ENCODE results near the gene AHNAK. TPM values are rescaled to one million over a fixed set of nuclear protein-coding genes. Genes with fewer than 3 reads are reported as not detected.

AHNAK gene
- total RNA-seq, 2 experiments from 2014 or later = 0.21 to 0.28 TPM

GRCh38 chr11:62416596-62416995 lies 130.0 kb downstream of the AHNAK start:
- Histone ChIP-seq H3K9me3 (ENCODE audit: low read length) (no peaks in the 10 kb centered on the region), H3K27ac (ENCODE audit: low read depth, low read length, poor library complexity, severe bottlenecking) (no peak overlapping the region), H2AFZ (ENCODE audit: low read length) (no peak overlapping the region), H3K4me1 (ENCODE audit: insufficient read depth, low read length, poor library complexity, severe bottlenecking) (no peaks in the 10 kb centered on the region), H3K9me2 (ENCODE audit: insufficient read depth, low read length) (no peaks in the 10 kb centered on the region), H3K4me3 (ENCODE audit: low read depth, low read length, poor library complexity, severe bottlenecking) (no peak overlapping the region), H4K20me1 (ENCODE audit: insufficient read depth, low read length) (no peaks in the 10 kb centered on the region), H3K4me2 (ENCODE audit: low read length) (no peak overlapping the region), H3K36me3 (ENCODE audit: insufficient read depth, low read length) (no peaks in the 10 kb centered on the region), H3K79me2 (ENCODE audit: insufficient read depth, low read depth, low read length) (no peaks in the 10 kb centered on the region)
- TF ChIP-seq EZH2phosphoT487 (IDR thresholded peaks at IDR 0.05; ENCODE audit: borderline replicate concordance, low read depth, low read length) = no peak
- TF ChIP-seq CTCF (conservative IDR thresholded peaks at IDR 0.05; ENCODE audit: low read length) = no peak
- BruUV-seq (replicated peaks) = no TSS peak
- CTCF ChIA-PET (ENCODE audit: unreplicated experiment) = no interaction called here
- intact Hi-C loops (cut with micrococcal nuclease; ENCODE audit: unreplicated experiment) = no loop called here
- DNase-seq (ENCODE audit: low spot score) = no peak
- POLR2A ChIA-PET = no interaction called here

- DNase-seq (ENCODE audit: low spot score) = no peak
- Histone ChIP-seq H3K36me3 (ENCODE audit: insufficient read depth, low read length) (no peaks in the 10 kb centered on the region), H3K4me1 (ENCODE audit: insufficient read depth, low read length, poor library complexity, severe bottlenecking) (no peaks in the 10 kb centered on the region), H3K4me2 (ENCODE audit: low read length) (no peak overlapping the region), H3K79me2 (ENCODE audit: insufficient read depth, low read depth, low read length) (no peaks in the 10 kb centered on the region), H2AFZ (ENCODE audit: low read length) (no peak overlapping the region), H3K4me3 (ENCODE audit: low read depth, low read length, poor library complexity, severe bottlenecking) (no peak overlapping the region), H3K9me2 (ENCODE audit: insufficient read depth, low read length) (no peaks in the 10 kb centered on the region), H3K9me3 (ENCODE audit: low read length) (no peaks in the 10 kb centered on the region), H3K27ac (ENCODE audit: low read depth, low read length, poor library complexity, severe bottlenecking) (no peak overlapping the region), H4K20me1 (ENCODE audit: insufficient read depth, low read length) (no peaks in the 10 kb centered on the region)
- CTCF ChIA-PET (ENCODE audit: unreplicated experiment) = no interaction called here
- TF ChIP-seq CTCF (conservative IDR thresholded peaks at IDR 0.05; ENCODE audit: low read length) (no peak), EZH2phosphoT487 (IDR thresholded peaks at IDR 0.05; ENCODE audit: borderline replicate concordance, low read depth, low read length) (no peak)
- BruUV-seq (replicated peaks) = no TSS peak
- intact Hi-C loops (cut with micrococcal nuclease; ENCODE audit: unreplicated experiment) = no loop called here
- POLR2A ChIA-PET = no interaction called here
Observed at GRCh38 chr11:62413060-62413696, 133.4 kb downstream of the AHNAK start.

- POLR2A ChIA-PET = no interaction called here
- H2AFZ ChIP-seq (ENCODE audit: low read length) = no peak overlapping the region
- H3K9me2 ChIP-seq (ENCODE audit: insufficient read depth, low read length) = no peaks in the 10 kb centered on the region
- H3K36me3 ChIP-seq (ENCODE audit: insufficient read depth, low read length) = no peaks in the 10 kb centered on the region
- no TSS peak for BruUV-seq (replicated peaks)
- H3K4me3 ChIP-seq (ENCODE audit: low read depth, low read length, poor library complexity, severe bottlenecking) = no peak overlapping the region
- CTCF ChIA-PET (ENCODE audit: unreplicated experiment) = no interaction called here
- H3K9me3 ChIP-seq (ENCODE audit: low read length) = no peaks in the 10 kb centered on the region
- H3K27ac ChIP-seq (ENCODE audit: low read depth, low read length, poor library complexity, severe bottlenecking) = no peak overlapping the region
- H3K79me2 ChIP-seq (ENCODE audit: insufficient read depth, low read depth, low read length) = no peaks in the 10 kb centered on the region
- H3K4me1 ChIP-seq (ENCODE audit: insufficient read depth, low read length, poor library complexity, severe bottlenecking) = no peaks in the 10 kb centered on the region
- H4K20me1 ChIP-seq (ENCODE audit: insufficient read depth, low read length) = no peaks in the 10 kb centered on the region
- H3K4me2 ChIP-seq (ENCODE audit: low read length) = no peak overlapping the region
- no peak for DNase-seq (ENCODE audit: low spot score)
- TF ChIP-seq EZH2phosphoT487 (IDR thresholded peaks at IDR 0.05; ENCODE audit: borderline replicate concordance, low read depth, low read length) (no peak), CTCF (conservative IDR thresholded peaks at IDR 0.05; ENCODE audit: low read length) (no peak)
- intact Hi-C loops (cut with micrococcal nuclease; ENCODE audit: unreplicated experiment) = no loop called here
Observed at GRCh38 chr11:62411524-62411923, 135.1 kb downstream of the AHNAK start.

Measured in OCI-LY7 (cell line).